Loucy (cell line): ENCODE results near the gene MAP3K21.

ENCODE experiments used
- H2AFZ ChIP-seq: fragments of 200-600 bp; sonication (generic); 2 replicates; pipeline ENCODE4 v1.6.0; 2016; ENCODE audit warnings: antibody characterized with exemption, mild to moderate bottlenecking, low read length, moderate library complexity
- H3F3A ChIP-seq: fragments of 200-600 bp; 2 replicates; pipeline ENCODE4 v1.6.0; 2016; ENCODE audit warnings: antibody characterized with exemption, low read depth, mild to moderate bottlenecking
- H3K27me3 ChIP-seq: fragments of 200-600 bp; sonication (generic); 2 replicates; pipeline ENCODE4 v1.6.1; 2014; ENCODE audit warnings: low read length, mild to moderate bottlenecking; ENCODE audit not compliant: insufficient read depth, poor library complexity, severe bottlenecking
- H3K36me3 ChIP-seq: fragments of 200-600 bp; sonication (generic); 2 replicates; pipeline ENCODE4 v1.6.1; 2016; ENCODE audit warnings: low read length; ENCODE audit not compliant: insufficient read depth
- H3K4me1 ChIP-seq: fragments of 200-600 bp; sonication (generic); 2 replicates; pipeline ENCODE4 v1.5.1; 2014; ENCODE audit warnings: low read length, mild to moderate bottlenecking; ENCODE audit not compliant: insufficient read depth, poor library complexity, severe bottlenecking
- H3K4me2 ChIP-seq: fragments of 200-600 bp; sonication (generic); 2 replicates; pipeline ENCODE4 v1.6.0; 2014; ENCODE audit warnings: antibody characterized with exemption, low read length, low read depth, mild to moderate bottlenecking; ENCODE audit not compliant: poor library complexity, severe bottlenecking
- H3K4me3 ChIP-seq: fragments of 200-600 bp; sonication (generic); 2 replicates; pipeline ENCODE4 v1.5.1; 2014; ENCODE audit warnings: low read length, mild to moderate bottlenecking, mixed read lengths; ENCODE audit not compliant: poor library complexity, severe bottlenecking
- H3K79me2 ChIP-seq: fragments of 200-600 bp; sonication (generic); 2 replicates; pipeline ENCODE4 v1.6.1; 2014; ENCODE audit warnings: low read length; ENCODE audit not compliant: insufficient read depth
- H3K9ac ChIP-seq: fragments of 200-600 bp; sonication (generic); 2 replicates; pipeline ENCODE4 v1.6.0; 2014; ENCODE audit warnings: mild to moderate bottlenecking, low read depth, low read length, moderate library complexity; ENCODE audit not compliant: poor library complexity, severe bottlenecking
- H3K9me2 ChIP-seq: fragments of 200-600 bp; sonication (generic); replicated peaks from 2 replicates; pipeline ENCODE4 v1.6.1; 2016; ENCODE audit warnings: low read depth, low read length, mixed read lengths
- H3K9me3 ChIP-seq: fragments of 200-600 bp; sonication (generic); 2 replicates; pipeline ENCODE4 v1.6.1; 2014; ENCODE audit warnings: mild to moderate bottlenecking, antibody characterized with exemption, low read length, low read depth; ENCODE audit not compliant: insufficient read depth
- H4K20me1 ChIP-seq: fragments of 200-600 bp; sonication (generic); 2 replicates; pipeline ENCODE4 v1.6.0; 2014; ENCODE audit warnings: antibody characterized with exemption, low read length, mild to moderate bottlenecking; ENCODE audit not compliant: insufficient read depth, poor library complexity, severe bottlenecking
- EZH2phosphoT487 ChIP-seq: fragments of 200-600 bp; IDR thresholded peaks from 2 replicates; pipeline ENCODE4 v1.6.1; 2018; ENCODE audit warnings: antibody characterized with exemption, mild to moderate bottlenecking, moderate library complexity, borderline replicate concordance
- TF ChIP-seq, protein P1 (sequence below): fragments of 200-600 bp; sonication (generic); conservative IDR thresholded peaks from 2 replicates; pipeline ENCODE4 v1.5.1; 2014; ENCODE audit warnings: mild to moderate bottlenecking, antibody characterized with exemption, low read length

Gene MAP3K21

DNA sequence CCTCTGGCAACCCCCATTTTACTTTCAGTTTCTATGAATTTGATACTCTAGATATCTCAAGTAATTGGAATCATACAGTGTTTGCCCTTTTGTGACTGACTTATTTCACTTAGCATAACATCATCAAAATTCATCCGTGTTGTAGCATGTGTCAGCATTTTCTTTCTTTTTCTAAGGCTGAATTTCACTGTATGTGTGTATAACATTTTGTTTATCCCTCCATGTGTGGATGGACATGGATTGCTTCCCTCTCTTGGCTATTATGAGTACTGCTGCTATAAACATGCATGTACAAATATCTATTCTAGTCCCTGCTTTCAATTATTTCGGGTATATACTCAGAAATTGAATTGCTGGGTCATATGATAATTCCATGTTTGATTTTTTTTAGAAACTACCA, 97.3 kb downstream of the MAP3K21 start:
- H3K79me2 ChIP-seq = no peaks in the 10 kb centered on the region
- no peaks in the 10 kb centered on the region for H3K27me3 ChIP-seq
- H4K20me1 ChIP-seq = no peaks in the 10 kb centered on the region
- peak overlapping the region; percentile 49 for H3K4me2 ChIP-seq
- TF ChIP-seq, protein P1, sequence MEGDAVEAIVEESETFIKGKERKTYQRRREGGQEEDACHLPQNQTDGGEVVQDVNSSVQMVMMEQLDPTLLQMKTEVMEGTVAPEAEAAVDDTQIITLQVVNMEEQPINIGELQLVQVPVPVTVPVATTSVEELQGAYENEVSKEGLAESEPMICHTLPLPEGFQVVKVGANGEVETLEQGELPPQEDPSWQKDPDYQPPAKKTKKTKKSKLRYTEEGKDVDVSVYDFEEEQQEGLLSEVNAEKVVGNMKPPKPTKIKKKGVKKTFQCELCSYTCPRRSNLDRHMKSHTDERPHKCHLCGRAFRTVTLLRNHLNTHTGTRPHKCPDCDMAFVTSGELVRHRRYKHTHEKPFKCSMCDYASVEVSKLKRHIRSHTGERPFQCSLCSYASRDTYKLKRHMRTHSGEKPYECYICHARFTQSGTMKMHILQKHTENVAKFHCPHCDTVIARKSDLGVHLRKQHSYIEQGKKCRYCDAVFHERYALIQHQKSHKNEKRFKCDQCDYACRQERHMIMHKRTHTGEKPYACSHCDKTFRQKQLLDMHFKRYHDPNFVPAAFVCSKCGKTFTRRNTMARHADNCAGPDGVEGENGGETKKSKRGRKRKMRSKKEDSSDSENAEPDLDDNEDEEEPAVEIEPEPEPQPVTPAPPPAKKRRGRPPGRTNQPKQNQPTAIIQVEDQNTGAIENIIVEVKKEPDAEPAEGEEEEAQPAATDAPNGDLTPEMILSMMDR = peak; percentile 51
- TF ChIP-seq EZH2phosphoT487 = no peak
- H2AFZ ChIP-seq = peak overlapping the region; percentile 69
- H3K9me3 ChIP-seq = no peaks in the 10 kb centered on the region
- no peaks in the 10 kb centered on the region for H3K36me3 ChIP-seq
- H3K9ac ChIP-seq = no peak overlapping the region
- no peaks in the 10 kb centered on the region for H3K9me2 ChIP-seq
- no peaks in the 10 kb centered on the region for H3F3A ChIP-seq
- no peaks in the 10 kb centered on the region for H3K4me1 ChIP-seq
- peak overlapping the region; percentile 29 for H3K4me3 ChIP-seq

DNA sequence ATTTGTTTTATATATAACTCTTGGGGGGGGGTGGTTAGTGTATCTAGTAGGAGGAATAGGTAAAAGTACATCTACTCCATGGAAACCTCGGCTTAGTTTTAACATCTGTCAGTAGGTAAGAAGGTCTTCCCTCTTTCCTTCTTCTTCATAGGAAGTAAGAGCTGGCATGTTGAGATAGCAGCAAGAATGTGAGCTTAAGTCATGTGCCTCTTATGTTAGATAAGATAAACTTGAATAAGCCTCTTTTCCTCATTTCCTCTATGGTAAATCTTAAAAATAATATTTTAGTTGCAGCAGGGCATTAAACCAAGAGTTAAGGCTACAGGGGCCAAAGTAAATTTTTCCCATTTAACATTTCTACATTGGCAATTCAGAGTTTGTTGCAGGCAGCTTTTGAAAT, 100.4 kb downstream of the MAP3K21 start:
- TF ChIP-seq EZH2phosphoT487 = no peak
- TF ChIP-seq, protein P1 = no peak
- no peaks in the 10 kb centered on the region for H3K9me2 ChIP-seq

DNA sequence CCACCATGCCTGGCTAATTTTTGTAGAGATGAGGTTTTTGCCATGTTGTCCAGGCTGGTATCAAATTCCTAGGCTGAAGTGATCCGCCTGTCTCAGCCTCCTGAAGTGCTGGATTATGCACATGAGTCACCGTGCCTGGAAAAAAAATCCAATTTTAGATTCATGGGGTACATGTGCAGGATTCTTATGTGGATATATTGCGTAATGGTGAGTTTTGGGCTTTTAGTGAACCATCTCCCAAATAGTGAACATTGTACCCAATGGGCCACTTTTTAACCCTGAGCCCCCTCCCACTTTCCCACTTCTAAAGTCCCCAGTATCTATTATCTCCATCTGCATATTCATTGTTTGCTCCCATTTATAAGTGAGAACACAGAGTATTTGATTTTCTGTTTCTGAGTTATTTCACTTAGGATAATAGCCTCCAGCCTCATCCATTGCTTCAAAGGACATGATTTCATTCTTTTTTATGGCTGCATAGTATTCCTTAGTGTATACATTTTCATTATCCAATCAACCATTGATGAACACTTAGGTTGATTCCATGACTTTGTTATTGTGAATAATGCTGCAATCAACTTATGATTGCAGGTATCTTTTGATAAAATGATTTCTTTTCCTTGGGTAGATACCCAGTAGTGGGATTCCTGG, 104.4 kb downstream of the MAP3K21 start:
- TF ChIP-seq EZH2phosphoT487 = no peak
- TF ChIP-seq, protein P1 = no peak
- Histone ChIP-seq H4K20me1 (no peaks in the 10 kb centered on the region), H3K4me3 (no peak overlapping the region)

More for the DNA sequence above, 100.4 kb downstream of the MAP3K21 start:
- Histone ChIP-seq H3K27me3 (no peaks in the 10 kb centered on the region), H3K4me2 (no peak overlapping the region), H3K9me3 (no peaks in the 10 kb centered on the region), H3K9ac (no peak overlapping the region), H3K79me2 (no peaks in the 10 kb centered on the region), H4K20me1 (no peaks in the 10 kb centered on the region), H3K4me1 (no peaks in the 10 kb centered on the region), H2AFZ (0 out of 2 replicates have a peak overlapping the region, but pooled peaks have one; percentile 24), H3K4me3 (no peak overlapping the region), H3K36me3 (no peaks in the 10 kb centered on the region), H3F3A (no peaks in the 10 kb centered on the region)

More for the DNA sequence above, 104.4 kb downstream of the MAP3K21 start:
- Histone ChIP-seq H2AFZ (no peak overlapping the region), H3K27me3 (no peaks in the 10 kb centered on the region), H3F3A (no peaks in the 10 kb centered on the region), H3K4me2 (no peak overlapping the region), H3K9me2 (no peaks in the 10 kb centered on the region), H3K9ac (no peak overlapping the region), H3K4me1 (no peaks in the 10 kb centered on the region), H3K9me3 (no peaks in the 10 kb centered on the region), H3K36me3 (no peaks in the 10 kb centered on the region), H3K79me2 (no peaks in the 10 kb centered on the region)
